ENCODE measurements around the gene SLC25A34.

- TF ChIP-seq POLR2A (IDR thresholded peaks at IDR 0.05; ENCODE audit: insufficient read depth in 1 of 2, low read depth in 2 of 2, low read length in 2 of 2): no peak
- TF ChIP-seq SMAD3 (CRISPR knock-in tag; IDR thresholded peaks at IDR 0.05): no peak
- TF ChIP-seq IRX3 (CRISPR knock-in tag; IDR thresholded peaks at IDR 0.05; ENCODE audit: borderline replicate concordance, low read depth): no peak
- no peak for TF ChIP-seq MAX (IDR thresholded peaks at IDR 0.05)
- TF ChIP-seq, protein P1, sequence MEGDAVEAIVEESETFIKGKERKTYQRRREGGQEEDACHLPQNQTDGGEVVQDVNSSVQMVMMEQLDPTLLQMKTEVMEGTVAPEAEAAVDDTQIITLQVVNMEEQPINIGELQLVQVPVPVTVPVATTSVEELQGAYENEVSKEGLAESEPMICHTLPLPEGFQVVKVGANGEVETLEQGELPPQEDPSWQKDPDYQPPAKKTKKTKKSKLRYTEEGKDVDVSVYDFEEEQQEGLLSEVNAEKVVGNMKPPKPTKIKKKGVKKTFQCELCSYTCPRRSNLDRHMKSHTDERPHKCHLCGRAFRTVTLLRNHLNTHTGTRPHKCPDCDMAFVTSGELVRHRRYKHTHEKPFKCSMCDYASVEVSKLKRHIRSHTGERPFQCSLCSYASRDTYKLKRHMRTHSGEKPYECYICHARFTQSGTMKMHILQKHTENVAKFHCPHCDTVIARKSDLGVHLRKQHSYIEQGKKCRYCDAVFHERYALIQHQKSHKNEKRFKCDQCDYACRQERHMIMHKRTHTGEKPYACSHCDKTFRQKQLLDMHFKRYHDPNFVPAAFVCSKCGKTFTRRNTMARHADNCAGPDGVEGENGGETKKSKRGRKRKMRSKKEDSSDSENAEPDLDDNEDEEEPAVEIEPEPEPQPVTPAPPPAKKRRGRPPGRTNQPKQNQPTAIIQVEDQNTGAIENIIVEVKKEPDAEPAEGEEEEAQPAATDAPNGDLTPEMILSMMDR (CRISPR knock-in tag; IDR thresholded peaks at IDR 0.05): no peak
- no peak for TF ChIP-seq EZH2 (conservative IDR thresholded peaks at IDR 0.05; ENCODE audit: low read depth, low read length)
- TF ChIP-seq SUZ12 (IDR thresholded peaks at IDR 0.05; ENCODE audit: low read depth, low read length): no peak
These were observed 2.8 kb upstream of the SLC25A34 start for GRCh38 chr1:15733218-15733725.
